ENCODE data around the gene MTFP1.

Gene MTFP1

GRCh38 chr22:30408388-30409102 is 17.0 kb upstream of the MTFP1 start:
- Histone ChIP-seq H3K4me1 (ENCODE audit: insufficient read depth, low read length) (no peaks in the 10 kb centered on the region), H3K36me3 (ENCODE audit: insufficient read depth, low read length) (peaks cover 88% of the 10 kb centered on the region), H3K9me3 (ENCODE audit: insufficient read depth, low read length, severe bottlenecking) (no peaks in the 10 kb centered on the region), H3K4me2 (ENCODE audit: insufficient read depth, low read length) (no peak overlapping the region), H3K27me3 (ENCODE audit: insufficient read depth, low read length, poor library complexity) (no peaks in the 10 kb centered on the region), H4K20me1 (ENCODE audit: insufficient read depth, low read length) (peaks cover 13% of the 10 kb centered on the region; the same call in 1 of the 2 replicates), H2AFZ (ENCODE audit: low read depth, low read length) (no peak overlapping the region), H3K27ac (ENCODE audit: low read length) (no peak overlapping the region), H3K79me2 (ENCODE audit: insufficient read depth, low read length) (peaks cover 10% of the 10 kb centered on the region), H3K4me3 (ENCODE audit: low read depth in 1 of 2, low read length in 2 of 2) (no peak overlapping the region), H3K9ac (ENCODE audit: low read depth, low read length) (no peak overlapping the region)
- DNase-seq (no peak), ATAC-seq (ENCODE audit: insufficient read depth, low read depth) (no peak)
- TF ChIP-seq, protein P1, sequence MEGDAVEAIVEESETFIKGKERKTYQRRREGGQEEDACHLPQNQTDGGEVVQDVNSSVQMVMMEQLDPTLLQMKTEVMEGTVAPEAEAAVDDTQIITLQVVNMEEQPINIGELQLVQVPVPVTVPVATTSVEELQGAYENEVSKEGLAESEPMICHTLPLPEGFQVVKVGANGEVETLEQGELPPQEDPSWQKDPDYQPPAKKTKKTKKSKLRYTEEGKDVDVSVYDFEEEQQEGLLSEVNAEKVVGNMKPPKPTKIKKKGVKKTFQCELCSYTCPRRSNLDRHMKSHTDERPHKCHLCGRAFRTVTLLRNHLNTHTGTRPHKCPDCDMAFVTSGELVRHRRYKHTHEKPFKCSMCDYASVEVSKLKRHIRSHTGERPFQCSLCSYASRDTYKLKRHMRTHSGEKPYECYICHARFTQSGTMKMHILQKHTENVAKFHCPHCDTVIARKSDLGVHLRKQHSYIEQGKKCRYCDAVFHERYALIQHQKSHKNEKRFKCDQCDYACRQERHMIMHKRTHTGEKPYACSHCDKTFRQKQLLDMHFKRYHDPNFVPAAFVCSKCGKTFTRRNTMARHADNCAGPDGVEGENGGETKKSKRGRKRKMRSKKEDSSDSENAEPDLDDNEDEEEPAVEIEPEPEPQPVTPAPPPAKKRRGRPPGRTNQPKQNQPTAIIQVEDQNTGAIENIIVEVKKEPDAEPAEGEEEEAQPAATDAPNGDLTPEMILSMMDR (IDR thresholded peaks at IDR 0.05; ENCODE audit: borderline replicate concordance, extremely low read depth, low read length, poor library complexity, severe bottlenecking): no peak
- no peak for TF ChIP-seq EZH2 (IDR thresholded peaks at IDR 0.05; ENCODE audit: borderline replicate concordance, low read depth, low read length, severe bottlenecking)

GRCh38 chr22:30411780-30412179 is 13.8 kb upstream of the MTFP1 start:
- no peak for TF ChIP-seq EZH2 (IDR thresholded peaks at IDR 0.05; ENCODE audit: borderline replicate concordance, low read depth, low read length, severe bottlenecking)
- TF ChIP-seq, protein P1 (IDR thresholded peaks at IDR 0.05; ENCODE audit: borderline replicate concordance, extremely low read depth, low read length, poor library complexity, severe bottlenecking): no peak
- no peaks in the 10 kb centered on the region for H3K27me3 ChIP-seq (ENCODE audit: insufficient read depth, low read length, poor library complexity)
- H4K20me1 ChIP-seq (ENCODE audit: insufficient read depth, low read length): 0 out of 2 replicates have a peak, but pooled peaks cover 2% of the 10 kb centered on the region
- H3K4me1 ChIP-seq (ENCODE audit: insufficient read depth, low read length): no peaks in the 10 kb centered on the region
- H3K27ac ChIP-seq (ENCODE audit: low read length): no peak overlapping the region
- H3K36me3 ChIP-seq (ENCODE audit: insufficient read depth, low read length): peaks cover 96% of the 10 kb centered on the region
- DNase-seq (no peak), ATAC-seq (ENCODE audit: insufficient read depth, low read depth) (peak; percentile 31; the same call in 1 of the 3 replicates)
- H3K4me2 ChIP-seq (ENCODE audit: insufficient read depth, low read length): no peak overlapping the region
- no peaks in the 10 kb centered on the region for H3K79me2 ChIP-seq (ENCODE audit: insufficient read depth, low read length)
- H3K9ac ChIP-seq (ENCODE audit: low read depth, low read length): no peak overlapping the region
- no peak overlapping the region for H3K4me3 ChIP-seq (ENCODE audit: low read depth in 1 of 2, low read length in 2 of 2)
- H3K9me3 ChIP-seq (ENCODE audit: insufficient read depth, low read length, severe bottlenecking): no peaks in the 10 kb centered on the region
- no peak overlapping the region for H2AFZ ChIP-seq (ENCODE audit: low read depth, low read length)

DNA sequence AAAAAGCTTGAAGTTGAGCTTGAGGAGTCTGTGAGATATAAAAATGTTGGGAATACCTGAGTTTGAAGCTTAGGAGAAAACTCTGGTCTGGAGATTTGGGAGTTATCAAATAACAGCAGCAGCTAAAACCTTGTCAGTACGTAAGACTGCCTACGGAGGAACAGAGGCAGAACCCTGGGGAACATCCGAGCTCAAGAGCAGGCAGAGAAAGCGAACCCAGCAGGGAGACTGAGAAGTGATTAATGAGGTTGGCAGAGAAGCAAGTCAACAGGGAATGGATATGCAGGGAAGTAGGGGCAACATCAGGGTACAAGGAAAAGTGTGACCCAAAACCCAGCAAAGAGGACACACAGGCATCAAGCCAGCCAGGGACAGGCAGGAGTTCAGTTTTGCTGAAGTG is 12.6 kb upstream of the MTFP1 start:
- Histone ChIP-seq H3K36me3 (ENCODE audit: insufficient read depth, low read length) (peaks cover 96% of the 10 kb centered on the region), H4K20me1 (ENCODE audit: insufficient read depth, low read length) (0 out of 2 replicates have a peak, but pooled peaks cover 2% of the 10 kb centered on the region), H3K9me3 (ENCODE audit: insufficient read depth, low read length, severe bottlenecking) (no peaks in the 10 kb centered on the region), H2AFZ (ENCODE audit: low read depth, low read length) (no peak overlapping the region), H3K27me3 (ENCODE audit: insufficient read depth, low read length, poor library complexity) (no peaks in the 10 kb centered on the region), H3K4me3 (ENCODE audit: low read depth in 1 of 2, low read length in 2 of 2) (no peak overlapping the region), H3K4me1 (ENCODE audit: insufficient read depth, low read length) (no peaks in the 10 kb centered on the region), H3K9ac (ENCODE audit: low read depth, low read length) (no peak overlapping the region), H3K4me2 (ENCODE audit: insufficient read depth, low read length) (no peak overlapping the region), H3K27ac (ENCODE audit: low read length) (no peak overlapping the region), H3K79me2 (ENCODE audit: insufficient read depth, low read length) (no peaks in the 10 kb centered on the region)
- TF ChIP-seq EZH2 (IDR thresholded peaks at IDR 0.05; ENCODE audit: borderline replicate concordance, low read depth, low read length, severe bottlenecking): no peak
- TF ChIP-seq, protein P1 (IDR thresholded peaks at IDR 0.05; ENCODE audit: borderline replicate concordance, extremely low read depth, low read length, poor library complexity, severe bottlenecking): no peak
- ATAC-seq (ENCODE audit: insufficient read depth, low read depth) (no peak), DNase-seq (no peak)

All from DND-41 (cell line).